GM18951 (cell line): ENCODE results near the gene PDLIM5.
"Not testable (repeated sequence)": the region's sequence is repeated elsewhere in the genome, so short reads cannot be mapped to it uniquely, and the experiment has no call there.

Experiments used
- POLR2A ChIP-seq: IDR thresholded peaks from 4 replicates; pipeline ENCODE4 v1.6.1; 2011; ENCODE audit warnings: mild to moderate bottlenecking; ENCODE audit not compliant: insufficient read length, insufficient read depth; ENCODE audit errors: extremely low read depth
- in situ Hi-C: fragments of 300-500 bp; cut with MboI; formaldehyde crosslinking; loops from one replicate; pipeline ENCODE4 v1.12.0; 2022; ENCODE audit warnings: low sequenced_read_pairs, mixed read lengths, inconsistent platforms; ENCODE audit not compliant: unreplicated experiment

Gene PDLIM5

GRCh38 chr4:94615451-94615850 is 163.7 kb downstream of the PDLIM5 start:
- no peak for TF ChIP-seq POLR2A
- in situ Hi-C loops = loop anchor here (25.0 kb wide), 1 partner anchor 497 kb away; no protein-coding TSS in a partner anchor

GRCh38 chr4:94621491-94622080 is 169.8 kb downstream of the PDLIM5 start:
- in situ Hi-C loops = loop anchor here (25.0 kb wide), 1 partner anchor 491 kb away; no protein-coding TSS in a partner anchor
- no peak for TF ChIP-seq POLR2A

GRCh38 chr4:94623126-94623911 is 171.6 kb downstream of the PDLIM5 start:
- TF ChIP-seq POLR2A = no peak
- in situ Hi-C loops = loop anchor here (25.0 kb wide), 1 partner anchor 489 kb away; no protein-coding TSS in a partner anchor

DNA sequence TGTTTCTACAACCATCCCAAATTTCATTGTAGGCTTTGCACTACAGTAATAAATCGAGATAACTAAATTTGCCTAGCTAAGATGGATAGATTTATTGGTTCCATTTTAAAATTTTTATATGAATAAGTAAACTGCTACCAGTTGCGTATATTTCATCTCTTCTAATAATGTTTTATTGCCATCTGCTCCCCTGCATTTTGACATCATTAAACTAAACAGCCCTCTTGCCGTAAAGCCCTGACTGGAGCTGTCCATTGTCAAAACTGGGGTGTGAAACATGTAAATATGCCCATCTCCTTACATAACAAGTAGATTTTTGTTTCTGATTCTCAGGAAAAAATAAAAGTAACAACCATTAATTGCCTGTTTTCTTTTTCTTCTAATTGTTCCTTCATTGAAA is 175.2 kb downstream of the PDLIM5 start:
- no peak for TF ChIP-seq POLR2A
- in situ Hi-C loops = no loop called here

DNA sequence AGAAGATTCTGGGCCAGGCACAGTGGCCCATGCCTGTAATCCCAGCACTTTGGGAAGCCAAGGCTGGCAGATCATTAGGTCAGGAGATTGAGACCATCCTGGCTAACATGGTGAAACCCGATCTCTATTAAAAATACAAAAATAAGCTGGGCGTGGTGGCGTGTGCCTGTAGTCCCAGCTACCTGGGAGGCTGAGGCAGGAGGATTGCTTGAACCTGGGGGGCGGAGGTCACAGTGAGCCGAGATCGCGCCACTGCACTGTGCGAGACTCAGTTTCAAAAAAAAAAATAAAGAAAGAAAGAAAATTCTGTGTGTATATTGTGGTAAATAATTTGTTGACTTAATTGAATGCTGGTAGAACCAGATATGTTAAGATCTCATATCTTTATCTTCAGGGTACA is 177.3 kb downstream of the PDLIM5 start:
- in situ Hi-C loops = not testable (repeated sequence)

DNA sequence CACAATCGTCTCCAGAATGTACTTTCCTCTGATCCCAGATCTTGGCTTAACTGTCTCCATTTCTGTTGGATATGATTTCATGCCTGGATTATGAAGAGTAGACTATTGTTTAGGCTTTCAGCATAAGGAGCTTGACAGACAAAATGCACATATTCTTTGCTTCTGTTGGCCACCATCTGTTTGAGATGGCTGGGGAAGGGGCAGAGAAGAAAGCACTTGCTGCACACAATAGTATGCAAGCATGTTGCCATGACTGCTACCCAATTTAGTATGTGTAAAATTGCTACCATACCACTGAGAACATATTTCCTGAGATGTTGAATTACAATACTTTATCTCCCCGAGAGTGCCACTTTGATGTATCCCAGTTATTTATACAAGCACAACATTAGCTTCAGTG is 178.1 kb downstream of the PDLIM5 start:
- in situ Hi-C loops = no loop called here
- TF ChIP-seq POLR2A = no peak

- in situ Hi-C loops = no loop called here
Measured at GRCh38 chr4:94634271-94634670, 182.5 kb downstream of the PDLIM5 start.

DNA sequence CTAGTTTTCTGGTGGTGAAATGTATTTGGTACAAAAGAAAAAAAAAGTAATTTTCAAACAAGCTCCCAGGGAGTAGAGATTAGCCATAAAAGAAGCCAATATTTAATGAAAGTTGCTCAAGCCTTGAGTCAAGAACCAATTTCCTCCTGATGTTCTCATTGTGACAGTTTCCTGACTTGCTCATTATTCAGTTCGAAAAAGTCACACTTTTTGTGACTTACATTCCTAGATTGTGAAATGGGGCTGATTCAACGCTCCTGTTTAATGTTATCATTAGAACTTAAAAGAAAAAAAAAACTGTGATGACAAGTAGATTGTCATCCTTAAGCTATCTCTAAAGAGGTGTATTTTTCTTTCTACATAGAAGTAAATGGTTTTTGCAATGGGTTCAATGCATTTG is 183.4 kb downstream of the PDLIM5 start:
- TF ChIP-seq POLR2A = no peak
- in situ Hi-C loops = no loop called here

More at GRCh38 chr4:94634271-94634670, 182.5 kb downstream of the PDLIM5 start:
- no peak for TF ChIP-seq POLR2A

DNA sequence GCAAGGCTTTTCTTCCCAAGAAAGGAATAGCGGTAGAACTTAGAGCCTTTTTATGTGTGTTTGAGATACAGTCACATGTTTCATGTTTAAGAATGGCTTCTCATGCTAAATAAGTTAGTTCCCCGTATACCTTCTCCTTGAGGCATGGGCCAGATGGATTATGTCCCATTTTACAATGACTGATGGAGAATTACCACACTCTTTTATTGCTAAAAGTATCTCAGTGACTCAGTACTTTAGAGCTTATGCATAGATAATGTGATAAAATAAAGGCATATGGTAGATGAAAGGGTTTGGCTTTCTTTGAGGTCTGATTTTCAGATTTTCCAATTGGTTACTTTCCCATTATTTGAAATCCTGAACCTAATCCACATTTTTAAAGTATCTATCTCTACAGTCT is 184.3 kb downstream of the PDLIM5 start:
- in situ Hi-C loops = no loop called here
- TF ChIP-seq POLR2A = no peak

DNA sequence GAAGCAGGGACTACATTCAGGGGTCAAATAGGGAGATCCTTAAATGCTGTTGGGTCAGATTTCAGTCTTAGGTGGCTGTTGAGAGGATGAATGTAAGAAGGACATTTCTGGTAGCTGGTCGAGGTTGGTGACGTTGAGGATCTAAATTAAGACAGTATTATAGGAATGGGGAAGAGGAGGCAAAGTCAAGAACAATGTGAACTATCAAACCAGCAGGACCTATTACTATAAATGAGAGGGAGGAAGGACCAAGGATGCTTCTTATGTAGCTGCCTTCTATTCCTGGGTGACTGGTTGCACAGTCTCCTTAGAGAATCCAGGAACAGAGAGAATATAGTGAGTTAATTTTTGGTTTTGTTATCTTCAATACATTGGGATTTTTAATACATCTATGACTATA is 187.6 kb downstream of the PDLIM5 start:
- no peak for TF ChIP-seq POLR2A
- in situ Hi-C loops = no loop called here

GRCh38 chr4:94640151-94640550 is 188.4 kb downstream of the PDLIM5 start:
- no peak for TF ChIP-seq POLR2A
- in situ Hi-C loops = no loop called here

DNA sequence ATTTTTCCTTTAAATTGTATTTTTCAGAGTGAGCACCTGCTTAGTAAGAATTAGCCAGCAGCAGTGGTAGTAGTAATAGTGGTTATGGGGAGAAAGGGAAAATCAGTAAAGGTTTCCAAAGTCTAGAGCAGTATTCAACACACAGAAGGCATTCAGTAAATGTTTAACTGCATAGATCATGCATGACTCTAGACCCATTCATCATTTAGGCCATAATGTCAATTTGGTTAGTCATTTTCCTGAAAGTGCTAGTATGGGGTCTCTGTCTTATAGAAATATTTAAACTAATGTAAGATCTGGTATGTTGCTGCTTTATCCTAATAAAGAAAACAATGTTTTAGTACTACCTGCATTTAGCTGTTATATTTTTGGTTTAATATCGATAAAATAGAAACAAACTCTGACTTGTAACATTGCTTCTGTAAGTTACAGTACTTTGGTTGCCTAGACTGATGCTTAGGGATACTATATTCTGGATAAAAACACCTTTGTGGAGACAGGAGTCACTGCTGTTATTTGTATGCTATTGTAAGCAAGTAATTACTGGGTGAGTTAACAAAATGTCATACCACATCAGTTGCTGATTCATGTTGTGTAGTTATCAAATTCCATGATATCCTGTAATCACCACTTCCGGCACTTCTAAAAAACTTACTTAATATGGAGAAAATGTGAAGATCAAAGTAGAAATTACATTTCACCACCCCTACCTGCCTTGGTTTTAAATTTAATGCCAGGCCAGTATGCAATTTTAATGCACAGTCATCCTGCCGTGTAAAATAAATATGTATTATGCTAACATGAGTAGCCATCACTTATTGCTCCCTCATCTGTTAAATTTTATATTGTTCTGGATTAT is 190.2 kb downstream of the PDLIM5 start:
- no peak for TF ChIP-seq POLR2A
- in situ Hi-C loops = no loop called here

GRCh38 chr4:94642561-94642866 is 190.8 kb downstream of the PDLIM5 start:
- in situ Hi-C loops = no loop called here
- no peak for TF ChIP-seq POLR2A

GRCh38 chr4:94648699-94649098 is 197.0 kb downstream of the PDLIM5 start:
- in situ Hi-C loops = no loop called here
- no peak for TF ChIP-seq POLR2A
